Endothelial cell of umbilical vein (primary cell): ENCODE data around the gene FAM221B. TPM values are rescaled to one million over a fixed set of nuclear protein-coding genes. Genes with fewer than 3 reads are reported as not detected.

Experiments
- BruUV-seq: library from RNA; stranded (reverse); fragments of 400-500 nt; replicated peaks from 2 replicates; lab custom pipeline; 2021; lab: Mats Ljungman, UMichigan
- CTCF ChIA-PET: fragments of 300-600, 350-600 bp; sonication (Branson Sonifier 250); formaldehyde crosslinking; loops from one replicate; lab custom pipeline; 2021; ENCODE audit warnings: antibody characterized with exemption, inconsistent platforms; lab: Charles Lee
- POLR2A ChIA-PET: fragments of 300-600, 350-600 bp; sonication (Branson Sonifier 250); formaldehyde crosslinking; loops from one replicate; lab custom pipeline; 2021; ENCODE audit warnings: antibody characterized with exemption, inconsistent platforms; lab: Charles Lee
- DNase-seq: peaks from one replicate; pipeline ENCODE4 v3.0.0-alpha.2; 2011; ENCODE audit warnings: low read depth, low spot score
- FAIRE-seq: peaks from 2 replicates; lab custom pipeline; 2011; peaks lifted over from hg19 to GRCh38; lab: Jason Lieb, UNC
- H2AFZ ChIP-seq: 2 replicates; pipeline ENCODE4 v1.6.0; 2012; ENCODE audit warnings: low read depth, low read length, control low read depth, inconsistent platforms
- H3K27ac ChIP-seq: 2 replicates; pipeline ENCODE4 v1.5.1; 2011; ENCODE audit warnings: low read depth, mild to moderate bottlenecking, control low read depth, low read length, moderate library complexity; ENCODE audit not compliant: insufficient read depth
- H3K27me3 ChIP-seq, 2 experiments: 2 replicates each; pipeline versions ENCODE4 v1.6.0 to v1.6.1; 2011; ENCODE audit warnings: low read length in 2 of 2, mixed read lengths in 1 of 2; ENCODE audit not compliant: control insufficient read depth in 2 of 2, insufficient read depth in 2 of 2
- H3K36me3 ChIP-seq, 2 experiments: 2 replicates in 1 of 2; 3 replicates in 1 of 2; pipeline ENCODE4 v1.5.1; 2011; ENCODE audit warnings: low read length in 2 of 2, mild to moderate bottlenecking in 1 of 2, moderate library complexity in 1 of 2; ENCODE audit not compliant: control insufficient read depth in 2 of 2, insufficient read depth in 2 of 2; ENCODE audit errors: extremely low read depth in 1 of 2
- H3K4me1 ChIP-seq: 3 replicates; pipeline ENCODE4 v1.5.1; 2011; ENCODE audit warnings: mild to moderate bottlenecking, low read length; ENCODE audit not compliant: control insufficient read depth, insufficient read depth; ENCODE audit errors: extremely low read depth
- H3K4me2 ChIP-seq: 2 replicates; pipeline ENCODE4 v1.6.1; 2011; ENCODE audit warnings: low read length, control low read depth, mixed read lengths; ENCODE audit not compliant: insufficient read depth
- H3K4me3 ChIP-seq, 3 experiments: fragments of 200-600 bp in 1 of 3; sonication (generic), shearing (Covaris generic) in 1 of 3; replicated peaks in 1 of 3; 2 replicates each; pipeline ENCODE4 v1.5.1; 2011 to 2016; ENCODE audit warnings: control low read depth in 3 of 3, low read length in 3 of 3, mild to moderate bottlenecking in 2 of 3, inconsistent platforms in 1 of 3, low read depth in 1 of 3, moderate library complexity in 1 of 3; ENCODE audit not compliant: insufficient read depth in 1 of 3
- H3K79me2 ChIP-seq: 2 replicates; pipeline ENCODE4 v1.6.0; 2012; ENCODE audit warnings: low read length, inconsistent platforms; ENCODE audit not compliant: control insufficient read depth, insufficient read depth
- H3K9ac ChIP-seq: replicated peaks from 2 replicates; pipeline ENCODE3; 2011; ENCODE audit warnings: low read length, control low read depth; ENCODE audit not compliant: insufficient read depth; ENCODE audit errors: extremely low read depth
- H3K9me1 ChIP-seq: replicated peaks from 3 replicates; pipeline ENCODE4 v1.6.0; 2011; ENCODE audit warnings: mild to moderate bottlenecking, low read length; ENCODE audit not compliant: control insufficient read depth, insufficient read depth; ENCODE audit errors: extremely low read depth
- H3K9me3 ChIP-seq: replicated peaks from 2 replicates; pipeline ENCODE4 v1.5.1; 2012; ENCODE audit warnings: low read length, inconsistent platforms; ENCODE audit not compliant: control insufficient read depth, insufficient read depth
- H4K20me1 ChIP-seq: replicated peaks from 2 replicates; pipeline ENCODE3; 2011; ENCODE audit warnings: mild to moderate bottlenecking, low read length; ENCODE audit not compliant: control insufficient read depth, insufficient read depth; ENCODE audit errors: extremely low read depth
- CTCF ChIP-seq, 2 donors: IDR thresholded peaks; 1 replicate in 1 of 2; 2 replicates in 1 of 2; pipeline ENCODE4 v1.5.1; 2011; ENCODE audit warnings: low read length in 2 of 2, mild to moderate bottlenecking in 2 of 2, moderate library complexity in 2 of 2, control low read depth in 1 of 2, inconsistent platforms in 1 of 2, low read depth in 1 of 2; ENCODE audit not compliant: insufficient read depth in 1 of 2; ENCODE audit errors: extremely low read depth in 1 of 2
- EZH2 ChIP-seq: IDR thresholded peaks from 2 replicates; pipeline ENCODE4 v1.6.1; 2012; ENCODE audit warnings: borderline replicate concordance, low read depth, mild to moderate bottlenecking, moderate library complexity, low read length, inconsistent platforms; ENCODE audit not compliant: severe bottlenecking
- FOS ChIP-seq: IDR thresholded peaks from 2 replicates; pipeline ENCODE4 v1.6.1; 2011; ENCODE audit warnings: mild to moderate bottlenecking, low read length, moderate library complexity, borderline replicate concordance; ENCODE audit not compliant: insufficient read depth
- GATA2 ChIP-seq: IDR thresholded peaks from 2 replicates; pipeline ENCODE4 v1.7.0; 2011; ENCODE audit warnings: low read depth, mild to moderate bottlenecking, moderate library complexity, mixed read lengths, low read length; ENCODE audit not compliant: insufficient read length, insufficient read depth
- JUN ChIP-seq: IDR thresholded peaks from 2 replicates; pipeline ENCODE4 v1.6.1; 2011; ENCODE audit warnings: borderline replicate concordance, low read depth; ENCODE audit not compliant: insufficient read length, insufficient read depth
- MAX ChIP-seq: IDR thresholded peaks from 2 replicates; pipeline ENCODE4 v1.6.1; 2011; ENCODE audit not compliant: insufficient read depth, insufficient read length
- MYC ChIP-seq: IDR thresholded peaks from one replicate; pipeline ENCODE4 v1.6.1; 2011; ENCODE audit warnings: mild to moderate bottlenecking, low read depth, low read length
- POLR2A ChIP-seq: IDR thresholded peaks from 2 replicates; pipeline ENCODE4 v1.6.1; 2012; ENCODE audit warnings: low read depth, mild to moderate bottlenecking, control low read depth, low read length
- POLR2AphosphoS5 ChIP-seq: IDR thresholded peaks from 2 replicates; pipeline ENCODE4 v1.6.1; 2012; ENCODE audit warnings: low read depth, mild to moderate bottlenecking, control low read depth, low read length, moderate library complexity; ENCODE audit not compliant: insufficient read depth
- dilution Hi-C: fragments of 300-500 bp; cut with MboI; formaldehyde crosslinking; loops from one replicate; pipeline ENCODE4 v1.15.0; 2019; ENCODE audit warnings: low sequenced_read_pairs; ENCODE audit not compliant: extremely low pct_ligation_motif_present
- intact Hi-C: fragments of 100-400 bp; cut with micrococcal nuclease; formaldehyde crosslinking; loops from one replicate; pipeline ENCODE4 v1.10.0; 2022
- polyA plus RNA-seq, 4 experiments: library from polyadenylated mRNA; depleted of rRNA in 3 of 4; stranded (reverse) in 3 of 4; unstranded in 1 of 4; fragments of >200 nt; gene quantifications; 2 replicates each; pipeline versions ENCODE4 v1.2.1 to v1.2.3, GENCODE V29; 2011 to 2012; ENCODE audit warnings: missing spikeins in 1 of 4
- total RNA-seq: library from RNA; stranded (reverse); gene quantifications from 2 replicates; pipeline ENCODE4 v1.2.3, GENCODE V29; 2021

FAM221B gene
- total and polyA plus RNA-seq, 2 donors (not counting 3 experiments of a cell fraction or from before 2014, with no cell fraction given) = not detected

GRCh38 chr9:35792024-35792813 is 36.3 kb downstream of the FAM221B start:
- no peak overlapping the region for H3K27ac ChIP-seq
- ChIA-PET CTCF (interaction anchor here (0.7 to 6.5 kb wide), 10 partner anchors 20 to 154 kb away, joined by 3 to 277 read pairs (median 6); partner anchors contain the start of genes FAM221B, GBA2, HINT2 and MSMP), POLR2A (no interaction called here)
- TSS peak; percentile 24 for BruUV-seq
- no peaks in the 10 kb centered on the region for H4K20me1 ChIP-seq
- no peaks in the 10 kb centered on the region for H3K9me1 ChIP-seq
- H3K9ac ChIP-seq = no peak overlapping the region
- dilution Hi-C loops (no loop called here), intact Hi-C loops (no loop called here)
- TF ChIP-seq FOS = no peak
- no peak for TF ChIP-seq POLR2AphosphoS5
- TF ChIP-seq MYC = no peak
- TF ChIP-seq GATA2 = no peak
- TF ChIP-seq POLR2A = no peak
- TF ChIP-seq CTCF (IDR thresholded peaks at IDR 0.05; ENCODE audit: extremely low read depth in 1 of 2, insufficient read depth in 1 of 2, low read depth in 1 of 2, low read length in 2 of 2) = no peak
- TF ChIP-seq EZH2 = no peak
- no peak for TF ChIP-seq JUN
- no peak for TF ChIP-seq MAX
- peaks cover 7% of the 10 kb centered on the region for H3K79me2 ChIP-seq
- no peak for FAIRE-seq
- H2AFZ ChIP-seq = peak overlapping the region; percentile 76
- peaks cover 30% of the 10 kb centered on the region for H3K4me1 ChIP-seq
- H3K27me3 ChIP-seq = no peaks in the 10 kb centered on the region
- no peaks in the 10 kb centered on the region for H3K36me3 ChIP-seq
- peak overlapping the region in 1 of 3 experiments; percentile 36 for H3K4me3 ChIP-seq
- DNase-seq = no peak
- H3K9me3 ChIP-seq = no peaks in the 10 kb centered on the region
- H3K4me2 ChIP-seq = no peak overlapping the region
